ENCODE data around the gene EFS. TPM values are rescaled to one million over a fixed set of nuclear protein-coding genes. Genes with fewer than 3 reads are reported as not detected.
A peak's percentile ranks its signal among the peaks of the same experiment; 100 is the strongest.

The EFS gene
- total RNA-seq, 2 experiments from 2014 or later = not detected

DNA sequence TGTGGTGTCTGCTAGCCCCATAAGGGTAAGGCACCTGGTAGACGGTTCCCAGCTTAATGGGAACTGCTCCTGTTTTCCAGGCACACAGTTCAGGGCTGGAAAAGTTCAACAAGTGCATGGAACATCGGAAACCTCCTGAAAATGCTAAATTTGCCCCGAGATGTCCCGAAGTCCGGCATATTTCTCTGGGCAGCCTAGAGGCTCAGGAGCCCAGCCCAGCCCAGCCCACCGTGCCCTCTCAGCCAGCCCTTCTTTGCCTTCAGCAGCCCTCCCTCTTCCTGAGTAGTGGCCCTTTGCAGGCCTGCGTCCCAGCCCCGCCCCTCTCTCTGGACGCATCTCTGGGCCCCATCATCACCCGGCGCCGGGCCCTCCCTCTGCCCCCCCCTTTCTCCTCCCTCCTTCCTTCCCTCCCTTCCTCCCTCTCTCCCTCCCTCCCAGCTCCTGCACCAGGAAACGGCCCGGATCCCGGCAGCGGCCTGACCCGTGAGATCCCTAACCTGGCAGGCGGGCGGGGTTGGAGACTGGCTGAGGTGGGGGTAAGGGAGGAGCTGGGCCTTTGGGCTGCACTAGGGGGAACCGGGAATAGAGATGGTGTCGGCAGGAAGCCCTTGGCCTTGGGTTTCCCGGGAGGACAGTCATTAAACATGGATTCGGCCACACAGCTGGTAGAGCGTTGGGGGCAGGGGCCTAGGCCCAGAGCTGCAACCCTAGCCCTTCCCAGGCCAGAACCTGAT, 58.4 kb downstream of the EFS start, which contains the start of gene BCL2L2:
BCL2L2 (plus strand) TSS at position 422 of the 734 bp plus-strand sequence. CDS start 935 bp downstream, outside the sequence.
- H3K27ac ChIP-seq (ENCODE audit: low read depth, low read length, poor library complexity, severe bottlenecking) = peak within 1 kb of the TSS; percentile 37

More for the DNA sequence above, 58.4 kb downstream of the EFS start, which contains the start of gene BCL2L2:
- ChIA-PET CTCF (ENCODE audit: unreplicated experiment) (interaction anchor here (0.6 to 1.5 kb wide), 3 partner anchors 14 to 214 kb away, joined by 3 to 5 read pairs (median 5); no protein-coding TSS in a partner anchor), POLR2A (interaction anchor here (0.6 to 9.4 kb wide), 4 partner anchors 14 to 447 kb away, joined by 5 to 122 read pairs (median 11); partner anchors contain the start of genes HOMEZ and PABPN1)
- Histone ChIP-seq H3K4me1 (ENCODE audit: insufficient read depth, low read length, poor library complexity, severe bottlenecking) (peaks cover 32% of the 10 kb centered on the region), H2AFZ (ENCODE audit: low read length) (peak within 1 kb of the TSS; percentile 79), H3K9me3 (ENCODE audit: low read length) (no peaks in the 10 kb centered on the region), H3K4me2 (ENCODE audit: low read length) (peak within 1 kb of the TSS; percentile 81), H3K79me2 (ENCODE audit: insufficient read depth, low read depth, low read length) (no peaks in the 10 kb centered on the region; the same call in 1 of the 2 replicates), H3K36me3 (ENCODE audit: insufficient read depth, low read length) (no peaks in the 10 kb centered on the region; the same call in 1 of the 2 replicates), H4K20me1 (ENCODE audit: insufficient read depth, low read length) (no peaks in the 10 kb centered on the region), H3K4me3 (ENCODE audit: low read depth, low read length, poor library complexity, severe bottlenecking) (peak within 1 kb of the TSS; percentile 77), H3K9me2 (ENCODE audit: insufficient read depth, low read length) (no peaks in the 10 kb centered on the region)
- TF ChIP-seq, protein P1, sequence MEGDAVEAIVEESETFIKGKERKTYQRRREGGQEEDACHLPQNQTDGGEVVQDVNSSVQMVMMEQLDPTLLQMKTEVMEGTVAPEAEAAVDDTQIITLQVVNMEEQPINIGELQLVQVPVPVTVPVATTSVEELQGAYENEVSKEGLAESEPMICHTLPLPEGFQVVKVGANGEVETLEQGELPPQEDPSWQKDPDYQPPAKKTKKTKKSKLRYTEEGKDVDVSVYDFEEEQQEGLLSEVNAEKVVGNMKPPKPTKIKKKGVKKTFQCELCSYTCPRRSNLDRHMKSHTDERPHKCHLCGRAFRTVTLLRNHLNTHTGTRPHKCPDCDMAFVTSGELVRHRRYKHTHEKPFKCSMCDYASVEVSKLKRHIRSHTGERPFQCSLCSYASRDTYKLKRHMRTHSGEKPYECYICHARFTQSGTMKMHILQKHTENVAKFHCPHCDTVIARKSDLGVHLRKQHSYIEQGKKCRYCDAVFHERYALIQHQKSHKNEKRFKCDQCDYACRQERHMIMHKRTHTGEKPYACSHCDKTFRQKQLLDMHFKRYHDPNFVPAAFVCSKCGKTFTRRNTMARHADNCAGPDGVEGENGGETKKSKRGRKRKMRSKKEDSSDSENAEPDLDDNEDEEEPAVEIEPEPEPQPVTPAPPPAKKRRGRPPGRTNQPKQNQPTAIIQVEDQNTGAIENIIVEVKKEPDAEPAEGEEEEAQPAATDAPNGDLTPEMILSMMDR (conservative IDR thresholded peaks at IDR 0.05; ENCODE audit: low read length) = no peak
- no peak for TF ChIP-seq EZH2phosphoT487 (IDR thresholded peaks at IDR 0.05; ENCODE audit: borderline replicate concordance, low read depth, low read length)
- BruUV-seq (replicated peaks) = TSS peak; percentile 27
- peak; percentile 74 for DNase-seq (ENCODE audit: low spot score)
- intact Hi-C loops (cut with micrococcal nuclease; ENCODE audit: unreplicated experiment) = loop anchor here (2.0 to 10.0 kb wide), 2 partner anchors 14 to 838 kb away; partner anchors contain the start of genes EMC9, PABPN1, PSME2 and RNF31

Small RNA genes lying within 50 kb of the gene (microRNA-seq; reads per million reads assigned to microRNA genes)
- gene MIR208A (ENCODE audit: borderline replicate concordance) = 3.0 reads per million

Small RNA genes lying within 50 kb of the gene (small RNA-seq; reads per million reads assigned to genes)
- not detected for gene MIR208A

Other genes starting within 250 kb of the EFS start
- 0.67 and 1.1 TPM in 2 replicates for gene CEBPE, start 245.9 kb downstream of the EFS start, total RNA-seq (2014; rRNA removed; shearing (Covaris generic))
- 2.2 and 2.3 TPM in 2 replicates for gene CEBPE, start 245.9 kb downstream of the EFS start, total RNA-seq (2022)
- gene SLC7A8, start 181.5 kb downstream of the EFS start, total RNA-seq (2014; rRNA removed; shearing (Covaris generic)) = 0.49 and 4.0 TPM in 2 replicates
- 6.2 and 11.4 TPM in 2 replicates for gene SLC7A8, start 181.5 kb downstream of the EFS start, total RNA-seq (2022)
- not detected in 2 replicates for gene RNF212B, start 127.2 kb downstream of the EFS start, total RNA-seq (2014; rRNA removed; shearing (Covaris generic))
- gene RNF212B, start 127.2 kb downstream of the EFS start, total RNA-seq (2022) = not detected in 2 replicates
- gene HOMEZ, start 79.0 kb downstream of the EFS start, total RNA-seq (2014; rRNA removed; shearing (Covaris generic)) = 6.3 and 7.1 TPM in 2 replicates
- gene HOMEZ, start 79.0 kb downstream of the EFS start, total RNA-seq (2022) = 16.5 and 17.2 TPM in 2 replicates
- gene PPP1R3E, start 62.3 kb downstream of the EFS start, total RNA-seq (2014; rRNA removed; shearing (Covaris generic)) = 24.4 and 31.0 TPM in 2 replicates
- gene PPP1R3E, start 62.3 kb downstream of the EFS start, total RNA-seq (2022) = 95.5 and 102 TPM in 2 replicates
- 7.2 and 8.6 TPM in 2 replicates for gene BCL2L2, start 58.3 kb downstream of the EFS start, total RNA-seq (2014; rRNA removed; shearing (Covaris generic))
- 17.4 and 18.0 TPM in 2 replicates for gene BCL2L2, start 58.3 kb downstream of the EFS start, total RNA-seq (2022)
- 120 and 167 TPM in 2 replicates for gene PABPN1, start 43.7 kb downstream of the EFS start, total RNA-seq (2014; rRNA removed; shearing (Covaris generic))
- 314 and 319 TPM in 2 replicates for gene PABPN1, start 43.7 kb downstream of the EFS start, total RNA-seq (2022)
- not detected in 2 replicates for gene SLC22A17, start 12.3 kb downstream of the EFS start, total RNA-seq (2014; rRNA removed; shearing (Covaris generic))
- not detected in 2 replicates for gene SLC22A17, start 12.3 kb downstream of the EFS start, total RNA-seq (2022)
- not detected in 2 replicates for gene IL25, start 7.6 kb upstream of the EFS start, total RNA-seq (2014; rRNA removed; shearing (Covaris generic))
- gene IL25, start 7.6 kb upstream of the EFS start, total RNA-seq (2022) = not detected in 2 replicates
- gene CMTM5, start 11.9 kb upstream of the EFS start, total RNA-seq (2014; rRNA removed; shearing (Covaris generic)) = not detected in 2 replicates
- not detected in 2 replicates for gene CMTM5, start 11.9 kb upstream of the EFS start, total RNA-seq (2022)
- not detected in 2 replicates for gene MYH6, start 43.1 kb upstream of the EFS start, total RNA-seq (2014; rRNA removed; shearing (Covaris generic))
- gene MYH6, start 43.1 kb upstream of the EFS start, total RNA-seq (2022) = not detected in 2 replicates
- not detected in 2 replicates for gene MYH7, start 70.5 kb upstream of the EFS start, total RNA-seq (2014; rRNA removed; shearing (Covaris generic))
- gene MYH7, start 70.5 kb upstream of the EFS start, total RNA-seq (2022) = not detected in 2 replicates
- gene NGDN, start 104.5 kb upstream of the EFS start, total RNA-seq (2014; rRNA removed; shearing (Covaris generic)) = 53.6 and 87.1 TPM in 2 replicates
- gene NGDN, start 104.5 kb upstream of the EFS start, total RNA-seq (2022) = 48.7 and 57.5 TPM in 2 replicates
- 0.60 and 0.62 TPM in 2 replicates for gene ZFHX2, start 186.6 kb upstream of the EFS start, total RNA-seq (2014; rRNA removed; shearing (Covaris generic))
- 1.2 and 1.8 TPM in 2 replicates for gene ZFHX2, start 186.6 kb upstream of the EFS start, total RNA-seq (2022)
- gene THTPA, start 191.1 kb upstream of the EFS start, total RNA-seq (2014; rRNA removed; shearing (Covaris generic)) = 20.9 and 28.6 TPM in 2 replicates
- 15.4 and 16.9 TPM in 2 replicates for gene THTPA, start 191.1 kb upstream of the EFS start, total RNA-seq (2022)
- gene AP1G2, start 202.6 kb upstream of the EFS start, total RNA-seq (2014; rRNA removed; shearing (Covaris generic)) = 110 and 129 TPM in 2 replicates
- 209 and 235 TPM in 2 replicates for gene AP1G2, start 202.6 kb upstream of the EFS start, total RNA-seq (2022)
- gene JPH4, start 213.6 kb upstream of the EFS start, total RNA-seq (2014; rRNA removed; shearing (Covaris generic)) = not detected in 2 replicates
- not detected in 2 replicates for gene JPH4, start 213.6 kb upstream of the EFS start, total RNA-seq (2022)

All from OCI-LY7 (cell line).